ENCODE results near the gene ARSB. TPM values are rescaled to one million over a fixed set of nuclear protein-coding genes. Genes with fewer than 3 reads are reported as not detected.

The ARSB gene
- total and polyA plus RNA-seq, 10 of the 15 experiments (the other 5 are each of a cell fraction or from before 2014, with no cell fraction given): 1.2 to 8.2 (median 6.1) TPM

- TF ChIP-seq BCL3 (IDR thresholded peaks at IDR 0.05; ENCODE audit: borderline replicate concordance, insufficient read depth, low read depth, low read length, poor library complexity, severe bottlenecking): no peak
Measured at GRCh38 chr5:79005151-79005550, 20.0 kb upstream of the ARSB start (continued).

GRCh38 chr5:79002374-79002773 lies 17.3 kb upstream of the ARSB start:
- ATAC-seq: no peak
- Histone ChIP-seq H3K9ac (ENCODE audit: control insufficient read depth, insufficient read depth, low read length) (no peak overlapping the region), H3K4me3 (no peak overlapping the region), H3K27me3 (replicated peaks in 1 of 2; ENCODE audit: control insufficient read depth in 2 of 2, insufficient read depth in 2 of 2, low read length in 1 of 2) (no peaks in the 10 kb centered on the region), H3K27ac (ENCODE audit: control insufficient read depth, insufficient read depth) (no peak overlapping the region), H3K79me2 (ENCODE audit: control insufficient read depth, insufficient read depth, low read length) (no peaks in the 10 kb centered on the region), H3K4me2 (ENCODE audit: control insufficient read depth, insufficient read depth) (no peak overlapping the region), H3K9me3 (replicated peaks; ENCODE audit: control insufficient read depth, insufficient read depth, low read length) (no peaks in the 10 kb centered on the region), H4K20me1 (ENCODE audit: control insufficient read depth, insufficient read depth) (no peaks in the 10 kb centered on the region), H3K36me3 (ENCODE audit: control insufficient read depth in 2 of 2, insufficient read depth in 2 of 2, low read length in 1 of 2) (no peaks in the 10 kb centered on the region), H2AFZ (ENCODE audit: control insufficient read depth, low read depth, low read length) (no peak overlapping the region), H3K4me1 (ENCODE audit: control insufficient read depth, insufficient read depth, low read length) (no peaks in the 10 kb centered on the region)
- no TSS peak for BruUV-seq (replicated peaks)
- WGBS (ENCODE audit: insufficient coverage, insufficient replicate concordance, low lambda C conversion rate, missing lambda C conversion rate): 40% methylated on average over 1 of the region's 1 CpG
- in situ Hi-C loops (cut with MboI): no loop called here
- SMC1A ChIA-PET (ENCODE audit: uncharacterized antibody, unreplicated experiment): interaction anchor here (1.7 kb wide), 2 partner anchors 22 to 103 kb away, joined by 4 to 6 read pairs; no protein-coding TSS in a partner anchor
- DNase-seq (ENCODE audit: low read depth, low spot score): no peak
- TF ChIP-seq TARDBP (IDR thresholded peaks at IDR 0.05; ENCODE audit: borderline replicate concordance) (no peak), EZH2 (IDR thresholded peaks at IDR 0.05; ENCODE audit: borderline replicate concordance, control insufficient read depth, low read depth, low read length) (no peak), ZNF622 (IDR thresholded peaks at IDR 0.05) (no peak), FOS (IDR thresholded peaks at IDR 0.05; ENCODE audit: borderline replicate concordance, extremely low read depth, insufficient read length) (no peak), ZBTB40 (IDR thresholded peaks at IDR 0.05; ENCODE audit: borderline replicate concordance) (no peak), E2F4 (IDR thresholded peaks at IDR 0.05; ENCODE audit: low read depth, low read length) (no peak), BCL3 (IDR thresholded peaks at IDR 0.05; ENCODE audit: borderline replicate concordance, insufficient read depth, low read depth, low read length, poor library complexity, severe bottlenecking) (no peak), PKNOX1 (IDR thresholded peaks at IDR 0.05) (no peak), NFYB (IDR thresholded peaks at IDR 0.05; ENCODE audit: insufficient read depth, low read depth, low read length) (no peak)
- CTCF ChIA-PET: interaction anchor here (1.5 to 2.7 kb wide), 2 partner anchors 17 to 681 kb away, joined by 3 to 9 read pairs; no protein-coding TSS in a partner anchor
- no peak for FAIRE-seq
- RAD21 ChIA-PET (ENCODE audit: unreplicated experiment): interaction anchor here (1.4 kb wide), 1 partner anchor 19 kb away, joined by 3 read pairs; no protein-coding TSS in a partner anchor
- intact Hi-C loops (cut with micrococcal nuclease; ENCODE audit: unreplicated experiment): no loop called here
- POLR2A ChIA-PET: no interaction called here

All from GM12878 (cell line).